ENCODE results near the gene GM2A.

Gene GM2A

GRCh38 chr5:151255621-151256286 is 2.8 kb downstream of the GM2A start:
- H3K4me1 Mint-ChIP-seq = peaks cover 36% of the 10 kb centered on the region
- DNase-seq = no peak
- no peaks in the 10 kb centered on the region for H3K36me3 Mint-ChIP-seq (ENCODE audit: low read depth)
- no peak overlapping the region for H3K27ac Mint-ChIP-seq
- H3K9me3 Mint-ChIP-seq = no peaks in the 10 kb centered on the region
- no peak for TF ChIP-seq CTCF (IDR thresholded peaks at IDR 0.05)
- no peak overlapping the region for H3K4me3 Mint-ChIP-seq
- H3K27me3 Mint-ChIP-seq (ENCODE audit: low read depth, poor library complexity) = peaks cover 18% of the 10 kb centered on the region

GRCh38 chr5:151257731-151258181 is 4.8 kb downstream of the GM2A start:
- Mint-ChIP-seq H3K27me3 (ENCODE audit: low read depth, poor library complexity) (peaks cover 11% of the 10 kb centered on the region), H3K4me3 (no peak overlapping the region), H3K36me3 (ENCODE audit: low read depth) (peaks cover 7% of the 10 kb centered on the region), H3K27ac (no peak overlapping the region), H3K9me3 (no peaks in the 10 kb centered on the region), H3K4me1 (peaks cover 29% of the 10 kb centered on the region)
- no peak for DNase-seq
- TF ChIP-seq CTCF (IDR thresholded peaks at IDR 0.05) = no peak

- H3K27me3 Mint-ChIP-seq (ENCODE audit: low read depth, poor library complexity) = peaks cover 11% of the 10 kb centered on the region
- TF ChIP-seq CTCF (IDR thresholded peaks at IDR 0.05) = no peak
- peaks cover 33% of the 10 kb centered on the region for H3K4me1 Mint-ChIP-seq
- no peak for DNase-seq
- no peak overlapping the region for H3K27ac Mint-ChIP-seq
- H3K9me3 Mint-ChIP-seq = no peaks in the 10 kb centered on the region
- no peak overlapping the region for H3K4me3 Mint-ChIP-seq
- peaks cover 7% of the 10 kb centered on the region for H3K36me3 Mint-ChIP-seq (ENCODE audit: low read depth)
Observed at GRCh38 chr5:151258201-151258611, 5.2 kb downstream of the GM2A start.

- H3K27ac Mint-ChIP-seq = no peak overlapping the region
- peaks cover 33% of the 10 kb centered on the region for H3K4me1 Mint-ChIP-seq
- no peak for DNase-seq
- no peak for TF ChIP-seq CTCF (IDR thresholded peaks at IDR 0.05)
- peaks cover 7% of the 10 kb centered on the region for H3K36me3 Mint-ChIP-seq (ENCODE audit: low read depth)
- no peaks in the 10 kb centered on the region for H3K9me3 Mint-ChIP-seq
- H3K27me3 Mint-ChIP-seq (ENCODE audit: low read depth, poor library complexity) = peaks cover 11% of the 10 kb centered on the region
- H3K4me3 Mint-ChIP-seq = no peak overlapping the region
Observed at GRCh38 chr5:151258816-151259215, 5.8 kb downstream of the GM2A start.

- H3K4me1 Mint-ChIP-seq = peaks cover 39% of the 10 kb centered on the region
- H3K4me3 Mint-ChIP-seq = no peak overlapping the region
- no peak for TF ChIP-seq CTCF (IDR thresholded peaks at IDR 0.05)
- DNase-seq = no peak
- H3K9me3 Mint-ChIP-seq = no peaks in the 10 kb centered on the region
- no peak overlapping the region for H3K27ac Mint-ChIP-seq
- peaks cover 11% of the 10 kb centered on the region for H3K27me3 Mint-ChIP-seq (ENCODE audit: low read depth, poor library complexity)
- H3K36me3 Mint-ChIP-seq (ENCODE audit: low read depth) = peaks cover 13% of the 10 kb centered on the region
Observed at GRCh38 chr5:151259931-151260330, 6.9 kb downstream of the GM2A start.

- TF ChIP-seq CTCF (IDR thresholded peaks at IDR 0.05) = no peak
- no peak for DNase-seq
- Mint-ChIP-seq H3K4me1 (peaks cover 42% of the 10 kb centered on the region), H3K36me3 (ENCODE audit: low read depth) (peaks cover 33% of the 10 kb centered on the region), H3K27ac (no peak overlapping the region), H3K4me3 (no peak overlapping the region), H3K9me3 (no peaks in the 10 kb centered on the region), H3K27me3 (ENCODE audit: low read depth, poor library complexity) (peaks cover 11% of the 10 kb centered on the region)
Observed at GRCh38 chr5:151262532-151262931, 9.5 kb downstream of the GM2A start.
